Astrocyte of the cerebellum (primary cell): ENCODE measurements around the gene OSBPL8.

Experiments
- DNase-seq: peaks from one replicate; pipeline ENCODE4 v3.0.0-alpha.2; 2011; ENCODE audit warnings: low read depth
- H3K4me3 ChIP-seq: 2 replicates; pipeline ENCODE4 v1.5.1; 2011; ENCODE audit warnings: mild to moderate bottlenecking, low read depth, low read length, moderate library complexity
- in situ Hi-C: cut with HindIII; loops from 2 replicates; pipeline ENCODE4 v1.10.0; 2017; ENCODE audit warnings: low sequenced_read_pairs
- TF ChIP-seq, protein P1 (sequence below): IDR thresholded peaks from 2 replicates; pipeline ENCODE4 v1.5.1; 2012; ENCODE audit warnings: low read length, low read depth, moderate library complexity, mild to moderate bottlenecking; ENCODE audit errors: missing control alignments

Gene OSBPL8

DNA sequence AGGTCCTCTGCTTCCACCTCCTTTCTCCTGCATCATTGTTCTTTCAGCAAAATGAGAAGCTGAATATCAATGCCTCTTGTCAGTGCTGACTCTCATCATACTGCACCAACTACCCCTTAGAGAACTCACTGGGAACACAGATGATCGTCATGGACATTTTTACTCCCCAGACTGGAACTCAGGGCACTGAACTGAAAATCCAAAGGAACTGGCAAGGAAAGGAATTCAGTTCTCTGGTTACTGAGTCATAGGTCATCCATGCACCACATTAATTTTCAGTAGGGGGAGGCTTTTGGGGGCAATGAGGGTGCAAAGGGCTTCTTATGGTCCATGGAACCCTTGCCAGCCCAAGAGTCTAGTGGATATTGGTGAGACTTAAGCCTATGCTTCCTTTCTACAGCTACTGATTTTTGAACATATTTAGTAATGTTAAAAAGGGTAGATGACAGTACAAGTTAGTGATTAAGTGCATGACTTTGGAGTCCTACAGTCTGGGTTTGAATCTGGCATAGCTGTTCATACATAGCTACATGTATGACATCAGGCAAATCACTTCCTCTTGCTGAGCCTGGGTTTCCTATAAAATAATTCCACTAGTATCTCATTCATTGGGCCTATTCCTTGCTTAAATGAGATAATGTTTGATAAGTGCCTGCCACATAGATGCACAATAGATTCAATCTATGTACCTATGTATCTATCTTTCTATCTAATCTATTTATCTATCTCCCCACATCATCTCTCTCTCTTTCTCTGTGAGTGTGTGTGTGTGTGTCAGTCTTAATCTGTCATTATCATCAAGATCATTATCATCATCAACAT lies 240.6 kb downstream of the OSBPL8 start:
- DNase-seq, result no peak
- TF ChIP-seq, protein P1, sequence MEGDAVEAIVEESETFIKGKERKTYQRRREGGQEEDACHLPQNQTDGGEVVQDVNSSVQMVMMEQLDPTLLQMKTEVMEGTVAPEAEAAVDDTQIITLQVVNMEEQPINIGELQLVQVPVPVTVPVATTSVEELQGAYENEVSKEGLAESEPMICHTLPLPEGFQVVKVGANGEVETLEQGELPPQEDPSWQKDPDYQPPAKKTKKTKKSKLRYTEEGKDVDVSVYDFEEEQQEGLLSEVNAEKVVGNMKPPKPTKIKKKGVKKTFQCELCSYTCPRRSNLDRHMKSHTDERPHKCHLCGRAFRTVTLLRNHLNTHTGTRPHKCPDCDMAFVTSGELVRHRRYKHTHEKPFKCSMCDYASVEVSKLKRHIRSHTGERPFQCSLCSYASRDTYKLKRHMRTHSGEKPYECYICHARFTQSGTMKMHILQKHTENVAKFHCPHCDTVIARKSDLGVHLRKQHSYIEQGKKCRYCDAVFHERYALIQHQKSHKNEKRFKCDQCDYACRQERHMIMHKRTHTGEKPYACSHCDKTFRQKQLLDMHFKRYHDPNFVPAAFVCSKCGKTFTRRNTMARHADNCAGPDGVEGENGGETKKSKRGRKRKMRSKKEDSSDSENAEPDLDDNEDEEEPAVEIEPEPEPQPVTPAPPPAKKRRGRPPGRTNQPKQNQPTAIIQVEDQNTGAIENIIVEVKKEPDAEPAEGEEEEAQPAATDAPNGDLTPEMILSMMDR, result no peak
- in situ Hi-C loops, result no loop called here
- no peak overlapping the region for H3K4me3 ChIP-seq

DNA sequence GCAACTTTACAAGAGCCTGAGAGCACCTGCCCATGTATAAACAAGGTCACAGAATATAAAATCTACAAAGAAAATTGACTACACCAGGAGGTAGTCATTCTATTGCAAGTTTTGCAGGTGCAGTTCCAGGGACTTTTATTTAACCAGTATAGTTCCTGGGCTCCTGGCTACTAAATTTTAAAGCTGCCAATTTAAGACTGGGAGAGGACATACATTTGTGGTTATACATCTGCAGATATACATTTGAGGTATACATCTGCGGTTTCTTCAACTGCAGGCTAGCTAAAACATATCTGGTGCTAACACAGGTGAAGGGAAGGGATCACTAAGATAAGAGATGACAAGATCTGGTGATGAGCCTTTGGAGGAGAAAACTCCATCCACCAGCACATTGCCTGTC lies 241.6 kb downstream of the OSBPL8 start:
- no peak overlapping the region for H3K4me3 ChIP-seq
- in situ Hi-C loops, result no loop called here
- TF ChIP-seq, protein P1, result no peak
- no peak for DNase-seq

DNA sequence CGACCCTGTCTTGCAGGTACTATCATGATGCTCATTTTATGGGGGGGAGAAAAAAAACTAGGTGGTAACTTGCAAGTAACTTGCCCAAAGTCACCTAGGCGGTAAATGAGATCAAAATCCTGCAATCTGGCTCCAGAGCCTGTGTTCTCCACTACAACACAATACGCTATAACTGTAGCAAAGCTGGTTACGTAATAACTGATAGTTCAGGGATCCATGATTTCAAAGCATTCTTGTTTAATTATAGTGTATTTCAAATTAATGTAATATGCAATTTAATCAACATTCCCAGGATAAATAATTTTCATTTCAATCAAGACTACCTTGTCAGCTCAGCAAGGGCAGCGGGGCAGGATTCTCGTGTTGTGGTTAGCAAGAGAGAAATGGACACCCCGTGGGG lies 243.1 kb downstream of the OSBPL8 start:
- TF ChIP-seq, protein P1, result no peak
- in situ Hi-C loops, result no loop called here
- H3K4me3 ChIP-seq, result no peak overlapping the region
- DNase-seq, result no peak

DNA sequence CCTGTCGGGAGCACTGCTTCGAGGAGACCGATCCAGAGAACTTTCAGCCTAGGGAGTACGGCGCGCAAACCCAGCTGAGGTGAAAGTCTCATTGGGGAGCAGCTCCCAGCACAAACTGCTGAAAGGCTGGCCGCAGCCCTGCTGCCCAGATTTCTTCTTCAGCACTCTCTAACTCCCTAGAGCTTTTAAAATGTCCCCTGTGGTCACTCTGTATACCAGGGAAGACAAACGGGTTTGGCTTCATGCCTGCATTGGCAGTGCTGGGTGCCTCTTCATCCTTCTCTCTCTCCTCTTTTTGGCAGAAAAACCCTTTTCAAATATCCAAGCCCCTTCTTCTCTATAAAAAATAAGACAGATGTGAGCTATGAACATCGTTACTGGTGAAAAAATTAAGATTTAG lies 246.3 kb downstream of the OSBPL8 start:
- TF ChIP-seq, protein P1, result no peak
- in situ Hi-C loops, result no loop called here
- no peak overlapping the region for H3K4me3 ChIP-seq
- DNase-seq, result no peak

DNA sequence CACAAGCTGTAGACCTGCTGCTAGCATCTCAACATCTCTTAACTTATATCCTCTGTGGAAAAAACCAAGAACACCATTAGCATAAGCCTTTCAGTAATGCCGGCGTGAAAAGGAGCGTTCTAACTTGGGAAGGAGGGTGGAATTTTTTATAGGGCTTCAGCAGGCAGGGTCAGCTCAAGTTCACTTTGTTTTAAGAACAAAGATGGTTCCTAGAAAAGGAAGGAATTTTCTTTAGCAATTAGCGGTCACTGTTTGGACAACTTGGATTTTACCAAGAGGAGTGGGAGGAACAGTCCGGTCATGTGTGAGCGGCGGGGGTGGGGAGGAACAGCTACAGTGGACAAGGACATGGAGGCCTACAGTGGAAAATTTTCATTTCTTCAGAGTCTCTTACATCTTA lies 247.3 kb downstream of the OSBPL8 start:
- in situ Hi-C loops, result no loop called here
- TF ChIP-seq, protein P1, result no peak
- DNase-seq, result no peak
- no peak overlapping the region for H3K4me3 ChIP-seq

DNA sequence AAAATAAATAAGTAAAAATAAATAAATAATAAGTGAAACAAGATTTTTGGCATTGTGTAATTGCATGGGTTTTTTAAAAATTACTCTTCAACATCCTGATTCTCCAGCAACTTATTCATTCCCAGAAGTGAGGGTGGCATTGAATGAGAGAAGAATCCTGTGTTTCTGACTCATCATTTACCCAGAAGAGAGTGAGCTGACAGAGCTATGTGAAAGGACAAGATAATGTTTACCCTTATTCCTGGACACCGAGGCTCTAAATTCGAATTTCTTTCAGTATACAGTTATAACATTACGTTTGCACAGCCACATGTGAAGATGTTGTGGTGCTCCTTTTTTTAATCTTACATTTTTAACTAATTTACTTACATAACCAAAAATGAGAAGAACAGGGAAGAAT lies 247.8 kb downstream of the OSBPL8 start:
- DNase-seq, result no peak
- in situ Hi-C loops, result no loop called here
- no peak overlapping the region for H3K4me3 ChIP-seq
- TF ChIP-seq, protein P1, result no peak
